Astrocyte (in vitro differentiated cells and primary cell): Measurements from ENCODE around the gene ESD. TPM values are rescaled to one million over a fixed set of nuclear protein-coding genes. Genes with fewer than 3 reads are reported as not detected.

ENCODE experiments used
- DNase-seq: peaks from one replicate; pipeline ENCODE4 v3.0.0-alpha.2; 2010; ENCODE audit warnings: low read depth
- FAIRE-seq: peaks from 2 replicates; lab custom pipeline; 2011; peaks lifted over from hg19 to GRCh38; lab: Jason Lieb, UNC
- H2AFZ ChIP-seq: 2 replicates; pipeline ENCODE4 v1.6.0; 2012; ENCODE audit warnings: low read depth, low read length, inconsistent platforms
- H3K27ac ChIP-seq: 2 replicates; pipeline ENCODE4 v1.5.1; 2011; ENCODE audit warnings: low read depth, low read length, inconsistent platforms
- H3K27me3 ChIP-seq: 2 replicates; pipeline ENCODE4 v1.6.0; 2011; ENCODE audit warnings: low read length, inconsistent platforms; ENCODE audit not compliant: insufficient read depth
- H3K36me3 ChIP-seq: 2 replicates; pipeline ENCODE4 v1.5.1; 2011; ENCODE audit warnings: low read length, inconsistent platforms; ENCODE audit not compliant: insufficient read depth
- H3K4me1 ChIP-seq: 2 replicates; pipeline ENCODE4 v1.5.1; 2011; ENCODE audit warnings: low read length, inconsistent platforms; ENCODE audit not compliant: insufficient read depth
- H3K4me2 ChIP-seq: 2 replicates; pipeline ENCODE4 v1.6.0; 2012; ENCODE audit warnings: low read length, inconsistent platforms
- H3K4me3 ChIP-seq: 2 replicates; pipeline ENCODE4 v1.5.1; 2011; ENCODE audit warnings: low read depth, mild to moderate bottlenecking, low read length, inconsistent platforms; ENCODE audit not compliant: insufficient read depth
- H3K79me2 ChIP-seq: 2 replicates; pipeline ENCODE4 v1.6.0; 2012; ENCODE audit warnings: mild to moderate bottlenecking, low read length, inconsistent platforms; ENCODE audit not compliant: insufficient read depth
- H3K9ac ChIP-seq: 2 replicates; pipeline ENCODE4 v1.6.0; 2012; ENCODE audit warnings: mild to moderate bottlenecking, low read length, inconsistent platforms
- H3K9me3 ChIP-seq: 2 replicates; pipeline ENCODE4 v1.5.1; 2012; ENCODE audit warnings: low read depth, mild to moderate bottlenecking, low read length, inconsistent platforms; ENCODE audit not compliant: insufficient read depth
- H4K20me1 ChIP-seq: 2 replicates; pipeline ENCODE4 v1.6.0; 2012; ENCODE audit warnings: low read length, inconsistent platforms; ENCODE audit not compliant: insufficient read depth
- H3K27ac Mint-ChIP-seq: one replicate; pipeline ENCODE4 v1.8.0; 2021; ENCODE audit warnings: mild to moderate bottlenecking, mixed read lengths; ENCODE audit not compliant: unreplicated experiment
- H3K27me3 Mint-ChIP-seq: one replicate; pipeline ENCODE4 v1.8.0; 2021; ENCODE audit warnings: low read depth, mixed read lengths; ENCODE audit not compliant: unreplicated experiment
- H3K36me3 Mint-ChIP-seq: one replicate; pipeline ENCODE4 v1.8.0; 2021; ENCODE audit warnings: low read depth, mixed read lengths; ENCODE audit not compliant: unreplicated experiment
- H3K4me1 Mint-ChIP-seq: one replicate; pipeline ENCODE4 v1.8.0; 2021; ENCODE audit warnings: low read depth, mixed read lengths; ENCODE audit not compliant: unreplicated experiment
- H3K4me3 Mint-ChIP-seq: one replicate; pipeline ENCODE4 v1.8.0; 2021; ENCODE audit warnings: mild to moderate bottlenecking, moderate library complexity, mixed read lengths; ENCODE audit not compliant: unreplicated experiment
- H3K9me3 Mint-ChIP-seq: one replicate; pipeline ENCODE4 v1.8.0; 2021; ENCODE audit warnings: mild to moderate bottlenecking, mixed read lengths; ENCODE audit not compliant: unreplicated experiment
- CTCF ChIP-seq: IDR thresholded peaks from 2 replicates; pipeline ENCODE4 v1.5.1; 2011; ENCODE audit warnings: low read depth, mild to moderate bottlenecking, inconsistent platforms, low read length, moderate library complexity; ENCODE audit not compliant: insufficient read depth
- EZH2 ChIP-seq: IDR thresholded peaks from 2 replicates; pipeline ENCODE4 v1.6.1; 2012; ENCODE audit warnings: mild to moderate bottlenecking, low read length, inconsistent platforms; ENCODE audit not compliant: insufficient read depth
- total RNA-seq: library from RNA; stranded (reverse); gene quantifications from 2 replicates; pipeline ENCODE4 v1.2.1, GENCODE V29; 2021

The ESD gene
- total RNA-seq, 1 donor from 2014 or later: 91.3 TPM

GRCh38 chr13:46845146-46845545, 48.2 kb upstream of the ESD start:
- no peak overlapping the region for H3K4me2 ChIP-seq
- Mint-ChIP-seq H3K4me1 (peaks cover 2% of the 10 kb centered on the region), H3K4me3 (no peak overlapping the region), H3K27me3 (peaks cover 1% of the 10 kb centered on the region), H3K9me3 (peaks cover 4% of the 10 kb centered on the region), H3K36me3 (no peaks in the 10 kb centered on the region), H3K27ac (no peak overlapping the region)
- no peaks in the 10 kb centered on the region for H3K36me3 ChIP-seq
- TF ChIP-seq CTCF (no peak), EZH2 (no peak)
- H3K27me3 ChIP-seq: no peaks in the 10 kb centered on the region
- no peak overlapping the region for H3K27ac ChIP-seq
- no peak overlapping the region for H3K9ac ChIP-seq
- H3K79me2 ChIP-seq: no peaks in the 10 kb centered on the region
- no peaks in the 10 kb centered on the region for H3K9me3 ChIP-seq
- FAIRE-seq (no peak), DNase-seq (no peak)
- H4K20me1 ChIP-seq: no peaks in the 10 kb centered on the region
- H3K4me3 ChIP-seq: no peak overlapping the region
- no peaks in the 10 kb centered on the region for H3K4me1 ChIP-seq
- no peak overlapping the region for H2AFZ ChIP-seq

DNA sequence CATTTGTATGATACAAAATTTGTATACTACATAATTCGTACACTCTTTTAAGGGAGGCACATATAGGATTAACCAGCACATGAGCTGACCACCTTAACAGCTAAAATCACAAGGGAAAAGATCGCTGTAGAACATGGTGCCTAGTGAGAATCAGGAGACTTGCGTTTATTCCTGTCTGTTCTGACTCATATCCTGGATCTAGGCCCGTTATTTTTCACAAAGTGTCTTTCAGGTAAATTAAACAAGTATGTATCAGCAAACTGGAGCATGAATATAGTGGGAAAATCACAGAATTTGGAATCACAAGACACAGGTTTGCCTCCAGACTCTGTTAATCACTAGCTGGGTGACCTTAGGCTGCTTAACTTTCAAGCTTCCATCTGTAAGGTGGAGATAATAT, 47.5 kb upstream of the ESD start:
- H3K4me3 Mint-ChIP-seq: no peak overlapping the region
- Histone ChIP-seq H3K4me2 (no peak overlapping the region), H3K36me3 (no peaks in the 10 kb centered on the region), H3K4me3 (no peak overlapping the region), H3K79me2 (no peaks in the 10 kb centered on the region), H3K9me3 (no peaks in the 10 kb centered on the region), H4K20me1 (no peaks in the 10 kb centered on the region), H2AFZ (no peak overlapping the region), H3K27ac (no peak overlapping the region), H3K27me3 (no peaks in the 10 kb centered on the region), H3K9ac (no peak overlapping the region), H3K4me1 (no peaks in the 10 kb centered on the region)
- TF ChIP-seq EZH2 (no peak), CTCF (no peak)
- peaks cover 1% of the 10 kb centered on the region for H3K27me3 Mint-ChIP-seq
- H3K27ac Mint-ChIP-seq: no peak overlapping the region
- DNase-seq (no peak), FAIRE-seq (no peak)
- no peaks in the 10 kb centered on the region for H3K36me3 Mint-ChIP-seq
- peaks cover 4% of the 10 kb centered on the region for H3K9me3 Mint-ChIP-seq
- peaks cover 2% of the 10 kb centered on the region for H3K4me1 Mint-ChIP-seq

GRCh38 chr13:46839399-46839798, 42.4 kb upstream of the ESD start:
- Histone ChIP-seq H3K79me2 (no peaks in the 10 kb centered on the region), H3K4me3 (no peak overlapping the region), H3K27me3 (no peaks in the 10 kb centered on the region), H3K36me3 (no peaks in the 10 kb centered on the region), H4K20me1 (no peaks in the 10 kb centered on the region), H3K9me3 (no peaks in the 10 kb centered on the region), H3K27ac (no peak overlapping the region), H3K4me2 (no peak overlapping the region), H3K4me1 (no peaks in the 10 kb centered on the region), H3K9ac (no peak overlapping the region), H2AFZ (no peak overlapping the region)
- TF ChIP-seq CTCF (no peak), EZH2 (no peak)
- FAIRE-seq (no peak), DNase-seq (no peak)
- Mint-ChIP-seq H3K4me1 (no peaks in the 10 kb centered on the region), H3K36me3 (no peaks in the 10 kb centered on the region), H3K9me3 (peaks cover 4% of the 10 kb centered on the region), H3K4me3 (no peak overlapping the region), H3K27ac (no peak overlapping the region), H3K27me3 (peaks cover 1% of the 10 kb centered on the region)
